Measurements from ENCODE around the gene LEP. TPM values are rescaled to one million over a fixed set of nuclear protein-coding genes. Genes with fewer than 3 reads are reported as not detected.

LEP gene
- total RNA-seq, 1 donor from 2014 or later, result 2.2 TPM

- no peak for DNase-seq (ENCODE audit: low spot score)
Observed at GRCh38 chr7:128244861-128245260, 3.8 kb downstream of the LEP start.

DNA sequence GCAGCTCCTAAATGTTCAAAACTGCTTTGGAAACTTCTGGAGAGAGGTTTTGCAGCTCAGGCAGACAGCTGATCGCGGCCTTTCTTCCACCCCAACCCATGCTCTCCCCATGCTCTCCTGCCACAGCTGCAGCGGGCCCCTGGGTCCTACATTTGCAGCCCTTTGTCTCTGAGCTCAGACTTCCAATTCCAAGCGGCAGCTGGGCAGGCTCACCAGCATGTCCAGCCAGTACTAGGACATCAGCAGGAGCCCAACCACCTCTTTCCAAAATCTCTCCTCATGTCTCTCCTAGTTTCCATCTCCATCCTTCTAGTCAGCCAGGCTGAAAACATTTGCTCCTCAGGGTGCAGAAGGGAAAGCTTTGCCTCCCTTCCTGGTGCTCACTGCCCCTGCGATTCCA is 6.0 kb downstream of the LEP start:
- no peak for DNase-seq (ENCODE audit: low spot score)

DNA sequence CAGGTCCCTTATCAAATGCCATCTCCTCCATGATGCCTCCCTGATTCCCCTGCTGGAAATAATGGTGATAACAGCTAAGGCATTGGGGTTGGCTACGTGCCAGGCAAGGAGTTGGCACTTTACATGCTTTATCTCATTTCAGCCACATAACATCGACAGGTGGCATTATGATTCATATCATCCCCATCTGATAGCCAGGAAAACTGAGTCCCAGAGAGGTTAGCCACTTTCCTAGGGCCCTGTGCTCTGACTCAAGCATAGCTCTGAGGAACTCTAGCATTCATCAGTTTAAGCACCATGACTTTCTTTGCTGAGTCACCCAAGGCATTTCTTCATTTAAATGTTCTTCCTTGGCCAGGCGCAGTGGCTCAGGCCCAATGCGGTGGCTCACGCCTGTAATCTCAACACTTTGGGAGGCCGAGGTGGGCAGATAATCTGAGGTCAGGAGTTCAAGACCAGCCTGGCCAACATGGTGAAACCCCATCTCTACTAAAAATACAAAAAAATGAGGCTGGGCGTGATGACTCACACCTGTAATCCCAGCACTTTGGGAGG is 6.6 kb downstream of the LEP start:
- no peak for DNase-seq (ENCODE audit: low spot score)

GRCh38 chr7:128251337-128251736 is 10.3 kb downstream of the LEP start:
- DNase-seq (ENCODE audit: low spot score), result no peak

GRCh38 chr7:128253701-128254100 is 12.6 kb downstream of the LEP start:
- no peak for DNase-seq (ENCODE audit: low spot score)

DNA sequence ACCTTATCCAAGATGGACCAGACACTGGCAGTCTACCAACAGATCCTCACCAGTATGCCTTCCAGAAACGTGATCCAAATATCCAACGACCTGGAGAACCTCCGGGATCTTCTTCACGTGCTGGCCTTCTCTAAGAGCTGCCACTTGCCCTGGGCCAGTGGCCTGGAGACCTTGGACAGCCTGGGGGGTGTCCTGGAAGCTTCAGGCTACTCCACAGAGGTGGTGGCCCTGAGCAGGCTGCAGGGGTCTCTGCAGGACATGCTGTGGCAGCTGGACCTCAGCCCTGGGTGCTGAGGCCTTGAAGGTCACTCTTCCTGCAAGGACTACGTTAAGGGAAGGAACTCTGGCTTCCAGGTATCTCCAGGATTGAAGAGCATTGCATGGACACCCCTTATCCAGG is 13.4 kb downstream of the LEP start:
- DNase-seq (ENCODE audit: low spot score), result no peak

GRCh38 chr7:128255271-128255670 is 14.2 kb downstream of the LEP start:
- DNase-seq (ENCODE audit: low spot score), result no peak

DNA sequence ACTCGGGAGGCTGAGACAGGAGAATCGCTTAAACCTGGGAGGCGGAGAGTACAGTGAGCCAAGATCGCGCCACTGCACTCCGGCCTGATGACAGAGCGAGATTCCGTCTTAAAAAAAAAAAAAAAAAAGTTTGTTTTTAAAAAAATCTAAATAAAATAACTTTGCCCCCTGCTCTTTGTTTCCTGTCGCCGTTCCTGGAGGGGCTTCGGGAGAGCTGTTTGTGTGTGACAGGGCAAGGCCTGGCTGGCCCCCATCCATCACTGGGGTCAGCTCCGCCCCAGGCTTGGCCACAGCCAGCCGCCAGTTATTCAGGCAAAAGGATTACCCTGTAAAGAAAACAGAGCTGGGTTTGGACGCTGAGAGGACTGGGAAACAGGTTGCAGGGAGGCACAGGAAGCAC is 16.4 kb downstream of the LEP start:
- no peak for DNase-seq (ENCODE audit: low spot score)

DNA sequence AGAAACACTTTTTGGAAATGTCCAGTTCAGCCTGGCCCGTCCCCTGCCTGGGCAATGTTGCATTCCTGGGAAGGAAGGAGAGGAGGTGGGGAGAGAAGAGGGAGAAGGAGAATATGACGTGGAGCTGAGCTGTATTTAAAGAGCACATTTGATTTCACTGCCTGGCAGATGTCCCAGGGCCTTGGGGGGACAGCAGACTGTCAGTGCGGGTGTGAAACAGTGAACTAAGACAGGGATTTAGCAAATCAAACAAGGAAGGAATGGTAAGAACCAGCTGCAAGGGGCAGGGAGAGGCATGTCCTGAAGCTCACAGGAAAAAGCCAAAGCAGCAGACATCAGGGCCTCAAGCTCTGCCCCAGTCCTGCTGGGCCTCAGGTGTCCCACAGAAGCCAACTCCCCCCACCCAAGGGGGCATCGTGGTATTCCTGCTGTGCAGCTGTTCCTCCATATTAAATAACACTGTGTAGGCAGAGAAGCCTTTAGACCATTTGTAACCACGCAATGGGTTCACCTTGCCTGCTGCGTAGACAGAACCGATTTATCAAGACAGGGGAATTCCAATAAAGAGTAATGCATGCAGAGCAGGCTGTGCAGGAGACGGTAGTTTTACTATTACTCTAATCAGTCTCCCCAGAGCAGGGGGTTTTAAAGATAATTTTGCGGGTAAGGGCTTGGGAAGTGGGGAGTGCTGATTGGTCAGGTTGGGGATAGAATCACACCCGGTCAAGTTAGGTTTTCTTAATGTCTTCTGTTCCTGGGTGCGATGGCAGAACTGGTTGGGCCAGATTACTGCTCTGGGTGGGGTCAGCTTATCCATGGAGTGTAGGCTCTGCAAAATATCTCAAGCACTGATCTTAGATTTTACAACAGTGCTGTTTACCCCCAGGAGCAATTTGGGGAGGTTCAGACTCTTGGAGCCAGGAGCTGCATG is 18.3 kb downstream of the LEP start:
- DNase-seq (ENCODE audit: low spot score), result peak; percentile 92

DNA sequence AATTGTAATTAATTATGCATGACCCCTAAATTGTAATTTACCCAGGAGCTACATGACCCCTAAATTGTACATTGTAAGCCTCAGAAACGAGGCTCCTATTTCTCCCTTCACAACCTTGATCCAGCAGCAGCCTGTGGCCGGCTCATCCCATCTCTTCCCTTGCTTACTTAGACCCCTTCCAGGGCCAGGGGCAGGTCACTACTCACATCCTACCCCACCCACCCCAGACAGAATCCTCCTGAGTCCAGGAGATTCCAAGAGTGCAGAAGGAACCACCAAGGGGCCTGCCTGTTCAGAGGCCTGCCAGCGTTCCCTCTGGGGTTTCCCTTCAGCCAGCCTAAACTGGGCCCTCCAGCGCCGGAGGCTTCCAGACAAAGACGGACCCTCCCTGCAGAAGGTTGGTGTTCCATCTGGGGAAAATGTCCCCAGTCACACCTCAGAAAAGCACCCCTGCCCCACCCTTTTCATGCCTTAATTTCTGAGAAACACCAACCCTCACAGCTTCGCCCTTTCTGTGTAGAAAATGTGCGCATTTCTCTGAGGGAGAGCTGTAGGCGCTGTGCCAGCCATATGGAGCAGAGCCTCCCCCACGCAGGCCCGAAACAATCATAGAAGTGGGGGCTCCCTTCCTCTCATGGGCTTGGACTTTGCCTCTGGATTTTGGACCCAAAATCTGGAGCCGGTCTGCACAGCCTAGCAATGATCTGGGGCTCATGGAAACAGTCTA is 19.2 kb downstream of the LEP start:
- DNase-seq (ENCODE audit: low spot score), result no peak

DNA sequence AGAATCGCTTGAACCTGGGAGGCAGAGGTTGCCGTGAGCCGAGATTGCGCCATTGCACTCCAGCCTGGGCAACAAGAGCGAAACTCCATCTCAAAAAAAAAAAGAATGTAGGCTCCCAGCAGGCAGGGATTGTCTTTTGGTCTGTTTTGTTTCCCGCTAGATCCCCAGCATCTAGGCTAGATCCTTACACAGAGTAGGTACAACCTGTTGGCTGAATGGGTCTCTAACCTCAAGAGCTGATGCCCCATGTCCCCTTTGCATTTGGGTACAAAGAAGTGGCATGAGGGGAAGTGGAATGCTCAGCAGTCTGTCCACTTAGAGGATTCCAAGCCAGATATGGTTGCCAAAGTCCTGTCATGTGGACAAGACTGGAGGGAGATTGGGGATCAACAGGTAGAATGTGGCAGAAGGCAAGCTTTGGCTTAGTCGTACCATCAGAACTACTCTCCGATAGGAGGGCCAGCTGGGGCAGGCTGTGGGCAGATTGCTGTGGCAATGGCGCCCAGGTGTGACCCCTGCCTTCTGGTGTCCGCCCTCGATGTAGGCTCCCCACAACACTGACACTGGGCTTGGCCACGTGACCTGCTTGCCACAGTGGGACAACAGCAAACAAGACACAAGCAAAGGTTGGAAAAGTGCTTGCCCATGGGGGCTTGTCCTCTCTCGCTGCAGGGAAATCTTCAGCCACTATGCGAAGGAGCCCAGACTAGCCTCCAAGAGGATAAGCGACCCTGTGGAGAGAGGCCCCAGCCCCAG is 21.4 kb downstream of the LEP start:
- DNase-seq (ENCODE audit: low spot score), result no peak

GRCh38 chr7:128263420-128263819 is 22.3 kb downstream of the LEP start:
- DNase-seq (ENCODE audit: low spot score), result no peak

- DNase-seq (ENCODE audit: low spot score), result no peak
Observed at GRCh38 chr7:128264477-128264876, 23.4 kb downstream of the LEP start.

DNA sequence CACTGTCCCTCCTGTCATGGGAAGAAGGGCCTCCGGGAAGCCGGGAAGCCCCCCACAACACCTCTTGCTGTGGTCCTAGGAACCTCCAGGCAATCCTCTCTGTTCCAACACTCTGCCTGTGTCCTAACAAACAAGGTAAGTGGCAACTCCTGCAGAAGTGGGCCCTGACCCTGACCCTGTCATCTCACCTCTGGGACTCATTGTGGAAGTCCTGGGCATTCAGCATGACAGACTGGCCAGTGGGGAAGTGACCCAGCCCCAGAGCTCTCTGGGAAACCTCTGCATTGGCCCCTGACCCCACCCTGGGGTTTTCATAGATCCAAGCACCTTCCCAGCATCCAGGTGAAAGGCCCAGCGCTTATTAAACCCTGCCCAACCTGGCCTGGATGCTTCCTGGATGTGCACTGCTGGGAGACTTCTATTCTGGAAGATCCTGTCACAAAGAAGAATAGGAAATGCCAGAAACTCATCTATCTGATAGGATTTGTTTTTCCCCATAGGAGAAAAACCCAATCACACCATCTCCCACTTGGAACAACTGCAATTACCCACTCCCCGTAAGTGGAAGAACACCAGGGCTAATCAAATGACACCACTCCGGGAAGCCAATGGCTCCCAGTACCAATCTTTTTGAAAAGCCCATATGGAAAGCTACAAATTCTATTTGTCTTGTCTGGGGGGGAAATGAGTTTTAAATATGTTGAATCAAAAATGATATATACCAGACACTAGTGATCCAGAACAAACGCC is 24.3 kb downstream of the LEP start:
- DNase-seq (ENCODE audit: low spot score), result no peak

DNA sequence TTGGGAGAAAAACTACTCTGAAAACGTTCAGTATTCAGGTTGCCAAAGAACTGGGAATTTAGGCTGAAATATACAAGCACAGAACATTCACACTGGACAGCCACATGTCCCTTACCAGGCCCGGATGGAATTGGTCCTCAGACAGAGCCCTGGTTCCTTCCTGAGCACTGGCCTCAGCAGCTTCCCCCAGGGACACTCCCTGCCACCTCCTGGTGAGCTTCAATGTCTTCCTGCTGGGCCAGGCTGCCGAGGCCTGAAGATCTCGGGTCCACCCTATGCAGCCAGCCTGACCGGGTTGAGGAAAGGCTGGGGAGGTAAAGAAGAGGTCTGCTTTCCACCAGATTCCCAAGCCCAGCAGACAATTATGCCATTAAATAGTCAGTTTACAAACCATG is 24.8 kb downstream of the LEP start:
- DNase-seq (ENCODE audit: low spot score), result no peak

- DNase-seq (ENCODE audit: low spot score), result no peak
Observed at GRCh38 chr7:128266529-128266882, 25.4 kb downstream of the LEP start.

- DNase-seq (ENCODE audit: low spot score), result peak; percentile 97
Observed at GRCh38 chr7:128266883-128267594, 26.0 kb downstream of the LEP start.

GRCh38 chr7:128267595-128267924 is 26.5 kb downstream of the LEP start:
- no peak for DNase-seq (ENCODE audit: low spot score)

DNA sequence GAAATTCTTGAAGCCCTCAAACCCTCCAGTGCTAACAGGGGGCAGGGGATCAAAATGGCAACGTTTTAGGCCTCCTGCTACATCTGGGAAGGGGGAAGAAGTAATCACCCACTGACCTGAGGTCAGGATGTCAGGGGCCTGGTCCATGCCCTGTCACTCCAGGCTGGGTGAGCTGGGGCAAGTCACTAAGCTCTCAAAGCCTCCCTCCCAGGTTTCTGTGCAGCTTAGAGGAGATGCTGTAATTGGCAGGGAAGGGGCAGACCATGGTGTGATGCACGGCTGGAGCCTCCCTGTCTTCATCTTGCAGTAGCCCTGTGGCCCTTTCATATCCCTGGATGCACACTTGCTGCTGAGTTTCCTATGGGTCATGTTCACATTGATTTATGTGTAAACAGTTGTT is 27.2 kb downstream of the LEP start:
- DNase-seq (ENCODE audit: low spot score), result no peak

DNA sequence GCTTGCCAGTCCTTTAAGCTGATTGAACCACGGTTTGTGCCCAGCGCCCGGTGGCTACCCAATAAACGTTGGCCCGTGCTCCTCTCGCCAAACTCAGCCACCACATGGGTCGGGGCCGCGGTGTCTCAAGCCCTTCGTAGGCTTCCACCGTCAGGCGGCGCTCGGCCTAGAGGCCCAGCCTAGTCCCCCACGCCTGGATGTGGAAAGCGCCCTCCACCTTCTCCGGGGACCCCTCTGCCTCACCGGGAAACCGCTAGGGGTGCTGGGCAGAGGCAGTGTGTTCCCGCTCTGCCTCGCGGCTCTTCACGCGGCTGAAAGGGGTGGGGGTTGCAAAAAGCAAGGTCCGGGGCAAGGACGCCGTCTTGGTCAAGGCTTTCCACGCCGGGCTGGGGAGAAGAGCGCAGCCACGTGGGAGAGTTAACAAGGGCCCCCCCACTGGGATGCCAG is 29.8 kb downstream of the LEP start:
- no peak for DNase-seq (ENCODE audit: low spot score)

- DNase-seq (ENCODE audit: low spot score), result no peak
Observed at GRCh38 chr7:128271471-128271941, 30.4 kb downstream of the LEP start.
